ENCODE results near the gene AP4B1.

The AP4B1 gene

DNA sequence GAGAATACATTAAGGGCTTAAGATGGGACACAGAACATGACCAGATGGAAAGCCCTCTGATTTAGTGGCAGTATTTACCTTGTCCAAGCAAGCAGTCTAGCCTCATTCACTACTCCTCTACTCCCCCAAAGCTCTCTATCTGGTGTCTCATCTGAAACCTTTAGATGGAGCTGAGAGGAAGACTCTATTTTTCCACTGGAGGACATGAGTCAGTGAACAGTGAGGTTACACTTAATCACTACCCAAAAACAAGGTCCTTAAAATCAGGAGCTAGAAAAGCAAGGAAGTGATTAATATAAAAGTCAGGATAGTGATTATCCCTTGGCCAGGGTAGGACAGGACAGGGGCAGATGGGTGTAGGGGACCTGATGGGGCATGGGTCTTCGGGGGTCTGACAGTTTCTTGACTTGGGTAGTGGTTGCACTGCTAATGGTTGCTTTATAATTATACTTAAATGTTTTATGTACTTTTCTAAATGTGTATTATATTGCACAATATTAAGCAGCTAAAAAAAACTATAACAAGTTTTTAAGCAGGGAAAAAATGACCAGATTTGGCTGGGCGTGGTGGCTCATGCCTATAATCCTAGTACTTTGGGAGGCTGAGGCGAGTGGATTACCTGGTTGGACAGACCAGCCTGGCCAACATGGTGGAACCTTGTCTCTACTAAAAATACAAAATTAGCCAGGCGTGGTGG lies 36.1 kb downstream of the AP4B1 start:
- no peaks in the 10 kb centered on the region for H3K9me3 ChIP-seq (ENCODE audit: severe bottlenecking)
- no peak overlapping the region for H3K4me3 ChIP-seq (ENCODE audit: low read depth, low read length)
- no peak for TF ChIP-seq CTCF (IDR thresholded peaks at IDR 0.05; ENCODE audit: low read depth, low read length)
- H3K27ac ChIP-seq, result no peak overlapping the region
- H3K36me3 ChIP-seq, result no peaks in the 10 kb centered on the region
- H3K27me3 ChIP-seq (ENCODE audit: insufficient read depth, low read depth, severe bottlenecking), result no peaks in the 10 kb centered on the region
- DNase-seq, result no peak

GRCh38 chr1:113861641-113862040 lies 43.0 kb downstream of the AP4B1 start:
- DNase-seq, result no peak
- H3K36me3 ChIP-seq, result no peaks in the 10 kb centered on the region

DNA sequence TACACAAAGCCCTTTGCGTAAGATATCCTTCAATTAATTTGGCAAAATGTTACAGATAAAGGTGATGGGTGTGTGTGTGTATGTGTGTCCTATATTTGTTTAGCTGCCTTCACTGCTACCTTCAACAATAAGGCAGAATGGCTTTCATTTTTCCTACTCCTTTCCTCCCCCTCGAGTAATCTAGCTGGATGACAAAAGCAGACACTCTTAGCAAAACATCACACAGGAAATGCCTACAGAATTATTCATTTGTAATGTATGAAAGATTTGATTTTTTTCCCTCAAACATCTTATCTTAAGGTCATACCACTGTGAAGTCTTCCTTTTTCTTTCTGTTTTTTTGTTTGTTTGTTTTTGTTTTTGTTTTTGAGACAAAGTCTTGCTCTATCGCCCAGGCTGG lies 43.7 kb downstream of the AP4B1 start:
- H3K9me3 ChIP-seq (ENCODE audit: severe bottlenecking), result no peaks in the 10 kb centered on the region
- TF ChIP-seq CTCF (IDR thresholded peaks at IDR 0.05; ENCODE audit: low read depth, low read length), result no peak
- H3K36me3 ChIP-seq, result no peaks in the 10 kb centered on the region
- DNase-seq, result no peak
- no peak overlapping the region for H3K4me3 ChIP-seq (ENCODE audit: low read depth, low read length)
- H3K27ac ChIP-seq, result no peak overlapping the region
- no peaks in the 10 kb centered on the region for H3K27me3 ChIP-seq (ENCODE audit: insufficient read depth, low read depth, severe bottlenecking)

More at GRCh38 chr1:113861641-113862040, 43.0 kb downstream of the AP4B1 start:
- no peak overlapping the region for H3K27ac ChIP-seq
- H3K4me3 ChIP-seq (ENCODE audit: low read depth, low read length), result no peak overlapping the region
- H3K27me3 ChIP-seq (ENCODE audit: insufficient read depth, low read depth, severe bottlenecking), result no peaks in the 10 kb centered on the region
- TF ChIP-seq CTCF (IDR thresholded peaks at IDR 0.05; ENCODE audit: low read depth, low read length), result no peak
- H3K9me3 ChIP-seq (ENCODE audit: severe bottlenecking), result no peaks in the 10 kb centered on the region

GRCh38 chr1:113859478-113860175 lies 45.0 kb downstream of the AP4B1 start:
- Histone ChIP-seq H3K27me3 (ENCODE audit: insufficient read depth, low read depth, severe bottlenecking) (no peaks in the 10 kb centered on the region), H3K4me3 (ENCODE audit: low read depth, low read length) (no peak overlapping the region), H3K36me3 (no peaks in the 10 kb centered on the region), H3K27ac (no peak overlapping the region), H3K9me3 (ENCODE audit: severe bottlenecking) (no peaks in the 10 kb centered on the region)
- no peak for DNase-seq
- TF ChIP-seq CTCF (IDR thresholded peaks at IDR 0.05; ENCODE audit: low read depth, low read length), result no peak

GRCh38 chr1:113858982-113859381 lies 45.6 kb downstream of the AP4B1 start:
- H3K36me3 ChIP-seq, result no peaks in the 10 kb centered on the region
- no peaks in the 10 kb centered on the region for H3K27me3 ChIP-seq (ENCODE audit: insufficient read depth, low read depth, severe bottlenecking)
- DNase-seq, result no peak
- no peaks in the 10 kb centered on the region for H3K9me3 ChIP-seq (ENCODE audit: severe bottlenecking)
- H3K4me3 ChIP-seq (ENCODE audit: low read depth, low read length), result no peak overlapping the region
- no peak for TF ChIP-seq CTCF (IDR thresholded peaks at IDR 0.05; ENCODE audit: low read depth, low read length)
- no peak overlapping the region for H3K27ac ChIP-seq

All from WERI-Rb-1 (cell line).